RPMI7951 (cell line): ENCODE data around the gene RPS6KL1. TPM values are rescaled to one million over a fixed set of nuclear protein-coding genes. Genes with fewer than 3 reads are reported as not detected.
"Not testable (repeated sequence)": the region's sequence is repeated elsewhere in the genome, so short reads cannot be mapped to it uniquely, and the experiment has no call there.

ENCODE experiments used
- DNase-seq: peaks from one replicate; pipeline ENCODE4 v3.0.0-alpha.2; 2012; ENCODE audit warnings: low read depth
- total RNA-seq: library from RNA; depleted of rRNA; stranded (reverse); fragments of >200 nt; shearing (Covaris generic); gene quantifications from 2 replicates; pipeline ENCODE4 v1.2.3, GENCODE V29; 2014

RPS6KL1 gene
- total RNA-seq, 1 experiment from 2014 or later = 2.0 TPM

GRCh38 chr14:74936151-74936550 is 13.1 kb upstream of the RPS6KL1 start:
- DNase-seq = no peak

GRCh38 chr14:74935360-74935680 is 12.3 kb upstream of the RPS6KL1 start:
- no peak for DNase-seq

GRCh38 chr14:74934476-74935359 is 11.7 kb upstream of the RPS6KL1 start:
- DNase-seq = no peak

- no peak for DNase-seq
These were observed 11.0 kb upstream of the RPS6KL1 start for GRCh38 chr14:74934041-74934440.

- DNase-seq = not testable (repeated sequence)
These were observed 9.9 kb upstream of the RPS6KL1 start for GRCh38 chr14:74932936-74933335.

- DNase-seq = no peak
These were observed 9.4 kb upstream of the RPS6KL1 start for GRCh38 chr14:74932401-74932901.

- not testable (repeated sequence) for DNase-seq
These were observed 8.7 kb upstream of the RPS6KL1 start for GRCh38 chr14:74931744-74932143.

- no peak for DNase-seq
These were observed 6.2 kb upstream of the RPS6KL1 start for GRCh38 chr14:74929242-74929641.

- DNase-seq = no peak
These were observed 4.2 kb upstream of the RPS6KL1 start for GRCh38 chr14:74927225-74927624.

- no peak for DNase-seq
These were observed 1.0 kb upstream of the RPS6KL1 start for GRCh38 chr14:74924061-74924460.

- DNase-seq = no peak
These were observed 891 bp downstream of the RPS6KL1 start for GRCh38 chr14:74921987-74922751.

- no peak for DNase-seq
These were observed 1.9 kb downstream of the RPS6KL1 start for GRCh38 chr14:74921053-74921620.

- no peak for DNase-seq
These were observed 2.8 kb downstream of the RPS6KL1 start for GRCh38 chr14:74920281-74920680.

GRCh38 chr14:74919421-74920165 is 3.5 kb downstream of the RPS6KL1 start:
- DNase-seq = no peak

GRCh38 chr14:74918380-74918779 is 4.7 kb downstream of the RPS6KL1 start:
- DNase-seq = no peak

- DNase-seq = no peak
These were observed 5.4 kb downstream of the RPS6KL1 start for GRCh38 chr14:74917646-74918081.

- no peak for DNase-seq
These were observed 5.9 kb downstream of the RPS6KL1 start for GRCh38 chr14:74917178-74917543.

- no peak for DNase-seq
These were observed 7.2 kb downstream of the RPS6KL1 start for GRCh38 chr14:74915826-74916225.

GRCh38 chr14:74915426-74915825 is 7.6 kb downstream of the RPS6KL1 start:
- no peak for DNase-seq

GRCh38 chr14:74913986-74914573 is 9.0 kb downstream of the RPS6KL1 start:
- peak; percentile 58 for DNase-seq

GRCh38 chr14:74913393-74913910 is 9.6 kb downstream of the RPS6KL1 start:
- DNase-seq = no peak
